Lower leg skin (tissue), 3 donors: ENCODE results near the gene SLC35F6.

ENCODE experiments used
- CTCF ChIP-seq, 3 donors: fragments of 450-650 bp; IDR thresholded peaks; one replicate each; pipeline ENCODE4 v1.5.1; 2016; ENCODE audit warnings: antibody characterized with exemption in 3 of 3, mild to moderate bottlenecking in 3 of 3, moderate library complexity in 2 of 3
- POLR2A ChIP-seq, 2 donors: fragments of 450-650 bp; IDR thresholded peaks; one replicate each; pipeline ENCODE4 v1.6.1; 2016 to 2017; ENCODE audit warnings: antibody characterized with exemption in 2 of 2, mild to moderate bottlenecking in 1 of 2, moderate library complexity in 1 of 2

GRCh38 chr2:26722328-26722727 lies 41.8 kb upstream of the SLC35F6 start:
- TF ChIP-seq CTCF (IDR thresholded peaks at IDR 0.05) = no peak
- no peak for TF ChIP-seq POLR2A (IDR thresholded peaks at IDR 0.05)
